CD4-positive, alpha-beta T cell treated with Interleukin-2 at 100 ng/mL for 4 hours (primary cell): Measurements from ENCODE around the gene KLHDC3.
"Not testable (repeated sequence)": the region's sequence is repeated elsewhere in the genome, so short reads cannot be mapped to it uniquely, and the experiment has no call there.

Experiments used
- DNase-seq: peaks from one replicate; pipeline ENCODE4 v3.0.0-alpha.2; 2020; ENCODE audit warnings: low spot score

KLHDC3 gene

GRCh38 chr6:43029120-43029519 lies 15.1 kb downstream of the KLHDC3 start:
- no peak for DNase-seq

GRCh38 chr6:43032326-43032725 lies 18.3 kb downstream of the KLHDC3 start:
- no peak for DNase-seq

- DNase-seq: no peak
These were observed 19.6 kb downstream of the KLHDC3 start for GRCh38 chr6:43033496-43034189.

- no peak for DNase-seq
These were observed 20.1 kb downstream of the KLHDC3 start for GRCh38 chr6:43034190-43034525.

GRCh38 chr6:43035495-43036194 lies 21.6 kb downstream of the KLHDC3 start:
- no peak for DNase-seq

- DNase-seq: no peak
These were observed 22.7 kb downstream of the KLHDC3 start for GRCh38 chr6:43036712-43037111.

GRCh38 chr6:43037197-43037596 lies 23.1 kb downstream of the KLHDC3 start:
- DNase-seq: no peak

- DNase-seq: no peak
These were observed 23.7 kb downstream of the KLHDC3 start for GRCh38 chr6:43037706-43038105.

- DNase-seq: no peak
These were observed 24.7 kb downstream of the KLHDC3 start for GRCh38 chr6:43038727-43039126.

- no peak for DNase-seq
These were observed 26.7 kb downstream of the KLHDC3 start for GRCh38 chr6:43040542-43041257.

GRCh38 chr6:43041475-43041874 lies 27.4 kb downstream of the KLHDC3 start:
- DNase-seq: not testable (repeated sequence)

GRCh38 chr6:43043310-43043709 lies 29.3 kb downstream of the KLHDC3 start:
- DNase-seq: no peak

- no peak for DNase-seq
These were observed 31.4 kb downstream of the KLHDC3 start for GRCh38 chr6:43045371-43045930.

- no peak for DNase-seq
These were observed 33.9 kb downstream of the KLHDC3 start for GRCh38 chr6:43047998-43048397.

GRCh38 chr6:43050981-43051380 lies 36.9 kb downstream of the KLHDC3 start:
- no peak for DNase-seq

- DNase-seq: no peak
These were observed 38.3 kb downstream of the KLHDC3 start for GRCh38 chr6:43052225-43052841.

GRCh38 chr6:43052842-43053544 lies 38.9 kb downstream of the KLHDC3 start:
- DNase-seq: no peak

GRCh38 chr6:43053545-43054205 lies 39.6 kb downstream of the KLHDC3 start, which contains the start of gene CUL7:
Gene CUL7 (minus strand): TSS chr6:43053851. CDS start chr6:43052788, 1,063 bp downstream.
- DNase-seq: peak; percentile 92

GRCh38 chr6:43054206-43054943 lies 40.3 kb downstream of the KLHDC3 start:
- DNase-seq: no peak

GRCh38 chr6:43055966-43056365 lies 41.9 kb downstream of the KLHDC3 start:
- no peak for DNase-seq
